RWPE2 (cell line): ENCODE measurements around the gene SCD5.

Experiments used
- ATAC-seq: fragments of 200-7000 bp; cut with Tn5 transposase; 3 replicates; pipeline ENCODE4 v1.9.1; 2021; ENCODE audit warnings: low read depth
- DNase-seq: peaks from one replicate; pipeline ENCODE4 v3.0.0-alpha.2; 2020; ENCODE audit warnings: low spot score
- H3K27ac ChIP-seq: fragments of 450-650 bp; 2 replicates; pipeline ENCODE4 v1.5.1; 2017; ENCODE audit warnings: mild to moderate bottlenecking; ENCODE audit not compliant: poor library complexity, severe bottlenecking
- H3K27me3 ChIP-seq: fragments of 250-450 bp; sonication (Bioruptor Pico); 2 replicates; pipeline ENCODE4 v1.5.1; 2021; ENCODE audit warnings: mild to moderate bottlenecking, moderate library complexity; ENCODE audit not compliant: insufficient read depth, poor library complexity, severe bottlenecking
- H3K36me3 ChIP-seq: fragments of 250-450 bp; sonication (Bioruptor Pico); 2 replicates; pipeline ENCODE4 v1.5.1; 2020; ENCODE audit warnings: low read depth, mild to moderate bottlenecking, moderate library complexity
- H3K4me1 ChIP-seq: fragments of 250-450 bp; sonication (Bioruptor Pico); 2 replicates; pipeline ENCODE4 v1.5.1; 2021; ENCODE audit warnings: mild to moderate bottlenecking, moderate library complexity; ENCODE audit not compliant: insufficient read depth, poor library complexity, severe bottlenecking
- H3K4me3 ChIP-seq: fragments of 250-450 bp; sonication (Bioruptor Pico); 2 replicates; pipeline ENCODE4 v1.5.1; 2021; ENCODE audit warnings: mild to moderate bottlenecking, moderate library complexity; ENCODE audit not compliant: severe bottlenecking
- H3K9me3 ChIP-seq: fragments of 250-450 bp; sonication (Bioruptor Pico); 2 replicates; pipeline ENCODE4 v1.5.1; 2021; ENCODE audit warnings: mild to moderate bottlenecking, moderate library complexity; ENCODE audit not compliant: severe bottlenecking
- CTCF ChIP-seq: fragments of 450-650 bp; IDR thresholded peaks from one replicate; pipeline ENCODE4 v1.5.1; 2017; ENCODE audit warnings: mild to moderate bottlenecking, moderate library complexity; ENCODE audit not compliant: poor library complexity, severe bottlenecking

The SCD5 gene

GRCh38 chr4:82780170-82780751 is 18.3 kb downstream of the SCD5 start:
- Histone ChIP-seq H3K27me3 (no peaks in the 10 kb centered on the region), H3K4me1 (peaks cover 13% of the 10 kb centered on the region), H3K4me3 (no peak overlapping the region), H3K36me3 (no peaks in the 10 kb centered on the region), H3K27ac (no peak overlapping the region), H3K9me3 (no peaks in the 10 kb centered on the region)
- ATAC-seq, result no peak
- no peak for TF ChIP-seq CTCF
- no peak for DNase-seq

GRCh38 chr4:82779032-82779431 is 19.6 kb downstream of the SCD5 start:
- no peaks in the 10 kb centered on the region for H3K27me3 ChIP-seq
- DNase-seq (no peak), ATAC-seq (no peak)
- no peak overlapping the region for H3K27ac ChIP-seq
- no peak for TF ChIP-seq CTCF
- no peaks in the 10 kb centered on the region for H3K9me3 ChIP-seq
- peaks cover 6% of the 10 kb centered on the region for H3K4me1 ChIP-seq
- no peaks in the 10 kb centered on the region for H3K36me3 ChIP-seq
- no peak overlapping the region for H3K4me3 ChIP-seq

- no peak for ATAC-seq
- DNase-seq, result no peak
- no peaks in the 10 kb centered on the region for H3K27me3 ChIP-seq
- no peaks in the 10 kb centered on the region for H3K9me3 ChIP-seq
- peaks cover 6% of the 10 kb centered on the region for H3K4me1 ChIP-seq
- no peak overlapping the region for H3K27ac ChIP-seq
- H3K4me3 ChIP-seq, result no peak overlapping the region
- no peak for TF ChIP-seq CTCF
- H3K36me3 ChIP-seq, result no peaks in the 10 kb centered on the region
Measured at GRCh38 chr4:82777857-82778525, 20.6 kb downstream of the SCD5 start.

GRCh38 chr4:82776925-82777542 is 21.6 kb downstream of the SCD5 start:
- 0 out of 3 replicates have a peak, but pooled peaks have one; percentile 10 for ATAC-seq
- Histone ChIP-seq H3K4me1 (peaks cover 6% of the 10 kb centered on the region), H3K4me3 (no peak overlapping the region), H3K27ac (no peak overlapping the region), H3K9me3 (no peaks in the 10 kb centered on the region), H3K27me3 (no peaks in the 10 kb centered on the region), H3K36me3 (no peaks in the 10 kb centered on the region)
- no peak for TF ChIP-seq CTCF
- no peak for DNase-seq

- H3K27me3 ChIP-seq, result no peaks in the 10 kb centered on the region
- ATAC-seq, result no peak
- no peaks in the 10 kb centered on the region for H3K36me3 ChIP-seq
- no peak overlapping the region for H3K4me3 ChIP-seq
- TF ChIP-seq CTCF, result no peak
- H3K27ac ChIP-seq, result no peak overlapping the region
- H3K4me1 ChIP-seq, result no peaks in the 10 kb centered on the region
- H3K9me3 ChIP-seq, result no peaks in the 10 kb centered on the region
- DNase-seq, result no peak
Measured at GRCh38 chr4:82775243-82775642, 23.4 kb downstream of the SCD5 start.
